Stimulated activated CD4-positive, alpha-beta T cell treated with anti-CD3 and anti-CD28 coated beads, TNF-alpha, amount 100 ng/mL, for 24 hours (primary cell): ENCODE data around the gene CYP27C1.

Experiments
- DNase-seq, 3 experiments: peaks; one replicate each; pipeline ENCODE4 v3.0.0-alpha.2; 2020; ENCODE audit warnings: low read depth in 3 of 3

Gene CYP27C1

DNA sequence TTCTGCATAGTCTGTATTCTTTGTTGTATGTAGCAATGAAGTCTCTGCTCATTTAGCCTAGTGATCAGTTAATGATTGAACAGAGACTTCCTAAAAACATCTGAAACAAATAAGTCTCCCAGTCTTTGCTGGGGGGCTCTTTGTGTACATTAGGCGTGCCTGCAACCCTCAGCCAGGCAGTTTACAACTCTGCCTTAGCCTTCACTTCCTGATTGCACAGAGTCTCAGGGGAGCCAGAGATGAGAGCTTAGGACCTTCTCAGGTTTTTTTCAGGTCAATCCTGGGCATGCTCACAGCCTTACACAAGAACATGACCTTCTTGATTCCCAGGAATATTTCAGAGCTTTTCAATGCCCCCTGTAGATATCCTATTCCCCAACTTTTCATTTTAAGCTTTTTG, 69.1 kb downstream of the CYP27C1 start:
- DNase-seq, result no peak

DNA sequence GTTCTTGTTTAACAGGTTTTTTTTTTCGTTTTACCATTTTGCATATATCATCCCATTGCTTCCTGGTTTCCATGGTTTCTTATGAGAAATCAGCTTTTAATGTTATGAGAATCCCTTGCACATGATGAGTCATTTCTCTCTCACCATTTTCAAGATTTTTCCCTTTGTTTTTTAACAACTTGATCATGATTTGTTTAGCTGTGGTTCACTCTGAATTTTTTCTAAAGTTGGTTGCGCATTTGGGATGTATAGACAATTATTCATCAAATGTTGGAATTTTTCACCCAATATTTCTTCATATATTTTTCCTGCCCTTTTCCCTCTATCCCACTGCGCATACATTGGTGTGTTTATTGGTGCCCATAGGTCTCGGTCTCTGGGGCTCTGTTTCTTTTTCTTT, 70.7 kb downstream of the CYP27C1 start:
- no peak for DNase-seq

DNA sequence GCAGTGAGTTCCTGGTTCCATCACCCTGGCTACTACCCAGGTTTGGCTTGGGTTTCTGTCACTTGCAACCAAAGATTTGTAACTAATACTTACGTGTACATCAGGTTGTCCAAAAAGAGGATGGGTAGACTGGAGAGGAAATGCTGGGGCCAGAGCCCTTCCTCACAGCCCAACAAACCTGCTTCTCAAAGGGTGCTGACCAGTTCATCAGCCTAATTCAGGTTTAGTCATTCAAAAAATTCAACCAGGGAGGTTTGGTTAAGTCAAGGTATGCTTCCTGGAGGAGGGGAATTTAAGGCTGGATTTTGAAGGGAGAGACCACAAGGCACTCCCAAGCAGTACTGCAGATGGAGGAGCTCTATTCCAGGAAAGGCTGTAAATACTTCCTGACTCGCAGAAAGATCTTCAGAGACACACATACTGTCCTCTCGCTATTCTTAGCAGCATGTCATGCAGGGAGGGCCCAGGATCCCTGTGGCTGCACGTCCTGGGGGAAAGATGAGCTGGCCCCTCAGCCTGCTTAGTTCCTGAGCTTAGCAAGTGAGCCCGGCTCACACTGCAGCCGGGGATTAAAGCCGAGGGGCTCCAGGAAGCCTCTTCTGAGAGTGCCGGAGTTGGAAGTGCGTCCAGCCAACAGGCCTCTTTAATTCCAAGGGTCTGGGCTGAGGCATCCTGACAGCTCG, 73.1 kb downstream of the CYP27C1 start:
- DNase-seq, result no peak

DNA sequence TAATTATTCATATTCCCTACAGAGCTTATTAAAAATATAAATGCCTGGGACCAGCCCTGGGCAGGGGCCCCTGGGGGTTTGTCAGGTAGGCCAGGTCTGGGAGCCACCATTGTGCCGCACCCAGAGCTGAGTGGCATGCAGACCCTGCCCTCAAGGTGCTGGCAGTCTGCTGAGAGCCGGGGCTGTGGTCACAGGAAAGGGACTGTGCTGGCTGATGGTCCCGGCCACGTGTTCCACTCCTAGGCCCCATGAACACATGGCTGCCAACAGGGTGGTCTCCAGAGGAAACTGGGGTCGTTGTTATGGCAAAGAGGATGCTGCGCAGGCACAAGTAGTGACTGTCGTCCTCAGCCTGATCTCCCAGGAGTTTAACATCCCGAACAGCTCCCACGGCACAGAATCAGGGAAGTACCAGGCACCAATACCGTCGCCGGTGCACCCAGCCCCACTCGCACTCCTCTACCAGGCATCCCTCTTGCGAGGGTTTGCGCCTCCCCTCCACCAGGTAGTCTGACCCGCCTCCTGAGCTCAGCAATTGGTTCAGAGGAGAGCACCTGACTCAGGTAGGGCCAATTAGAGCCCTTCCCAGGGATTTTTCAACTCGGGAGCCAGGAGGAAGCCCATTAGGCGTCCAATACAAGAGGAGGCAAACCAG, 73.9 kb downstream of the CYP27C1 start:
- DNase-seq, result no peak

DNA sequence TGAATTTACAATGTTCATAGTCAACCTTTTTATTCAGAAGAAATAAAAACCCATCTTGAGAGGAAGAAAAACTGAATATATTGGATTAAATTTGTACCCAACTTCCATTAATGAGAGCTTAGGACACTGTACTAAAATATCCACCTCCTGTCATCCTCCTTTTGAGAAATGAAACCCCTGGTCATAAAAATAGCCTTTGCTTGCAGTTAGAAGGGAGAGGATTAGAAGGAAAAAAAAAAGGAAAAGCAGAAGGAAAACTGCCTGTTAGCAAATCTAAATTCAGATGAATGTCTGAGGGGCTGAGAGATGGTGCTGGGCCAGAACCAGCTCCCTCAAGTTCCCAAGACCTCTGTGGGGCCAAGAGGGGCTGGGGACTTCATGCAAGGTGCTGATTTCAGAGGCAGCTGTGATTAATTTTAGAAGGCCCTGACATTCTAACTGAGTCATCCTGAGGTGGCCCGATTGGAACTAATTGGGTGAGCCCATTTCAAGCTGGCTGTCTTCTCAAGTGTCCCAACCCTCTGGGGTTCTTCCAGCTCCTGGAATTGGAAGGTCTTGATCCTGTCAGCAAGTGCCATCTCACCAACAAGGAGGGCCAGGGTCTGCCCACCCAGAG, 74.7 kb downstream of the CYP27C1 start:
- DNase-seq, result no peak

DNA sequence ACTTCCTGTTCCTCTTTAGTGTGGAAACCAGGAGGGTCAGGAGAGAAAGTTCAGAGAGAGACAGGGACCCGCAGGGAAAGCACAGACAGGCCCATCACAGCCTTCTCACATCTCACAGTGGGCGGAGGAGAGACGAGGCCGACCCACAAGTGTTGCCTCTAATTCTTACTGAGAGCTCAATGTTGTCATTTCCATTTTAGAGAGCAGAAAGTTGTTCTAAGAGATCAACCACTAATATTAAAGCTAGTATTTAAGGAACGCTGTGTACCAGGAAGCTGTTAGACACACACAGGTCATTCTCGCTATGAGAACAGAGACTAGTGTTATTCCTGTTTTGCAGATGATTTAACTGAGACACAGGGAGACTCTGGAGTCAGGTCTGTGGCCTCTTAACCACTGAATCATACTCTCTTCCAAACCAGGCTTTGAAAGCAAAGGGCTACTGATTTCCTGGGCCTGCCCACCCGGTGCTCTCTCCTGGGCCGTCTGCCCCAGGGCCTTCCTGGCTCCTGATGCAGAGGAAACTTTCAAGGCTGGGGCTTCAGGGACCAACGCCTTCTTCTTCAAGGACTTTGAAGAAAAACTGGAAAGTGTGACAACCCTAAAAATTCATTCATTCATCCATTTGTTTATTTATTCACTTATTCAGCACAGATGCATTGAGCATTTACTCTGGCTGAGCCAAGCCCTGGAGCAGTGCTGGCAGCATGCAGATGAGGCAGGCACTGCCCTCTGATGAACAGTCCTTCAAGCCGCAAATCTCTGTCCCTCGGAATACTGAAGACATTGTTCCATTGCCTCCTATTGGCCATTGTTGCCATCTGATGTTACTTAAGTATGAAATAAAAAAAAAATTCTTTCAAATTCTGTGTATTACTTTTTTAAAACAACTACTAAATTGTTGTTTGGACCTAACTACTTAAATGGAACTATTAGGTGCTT, 76.0 kb downstream of the CYP27C1 start:
- no peak for DNase-seq

DNA sequence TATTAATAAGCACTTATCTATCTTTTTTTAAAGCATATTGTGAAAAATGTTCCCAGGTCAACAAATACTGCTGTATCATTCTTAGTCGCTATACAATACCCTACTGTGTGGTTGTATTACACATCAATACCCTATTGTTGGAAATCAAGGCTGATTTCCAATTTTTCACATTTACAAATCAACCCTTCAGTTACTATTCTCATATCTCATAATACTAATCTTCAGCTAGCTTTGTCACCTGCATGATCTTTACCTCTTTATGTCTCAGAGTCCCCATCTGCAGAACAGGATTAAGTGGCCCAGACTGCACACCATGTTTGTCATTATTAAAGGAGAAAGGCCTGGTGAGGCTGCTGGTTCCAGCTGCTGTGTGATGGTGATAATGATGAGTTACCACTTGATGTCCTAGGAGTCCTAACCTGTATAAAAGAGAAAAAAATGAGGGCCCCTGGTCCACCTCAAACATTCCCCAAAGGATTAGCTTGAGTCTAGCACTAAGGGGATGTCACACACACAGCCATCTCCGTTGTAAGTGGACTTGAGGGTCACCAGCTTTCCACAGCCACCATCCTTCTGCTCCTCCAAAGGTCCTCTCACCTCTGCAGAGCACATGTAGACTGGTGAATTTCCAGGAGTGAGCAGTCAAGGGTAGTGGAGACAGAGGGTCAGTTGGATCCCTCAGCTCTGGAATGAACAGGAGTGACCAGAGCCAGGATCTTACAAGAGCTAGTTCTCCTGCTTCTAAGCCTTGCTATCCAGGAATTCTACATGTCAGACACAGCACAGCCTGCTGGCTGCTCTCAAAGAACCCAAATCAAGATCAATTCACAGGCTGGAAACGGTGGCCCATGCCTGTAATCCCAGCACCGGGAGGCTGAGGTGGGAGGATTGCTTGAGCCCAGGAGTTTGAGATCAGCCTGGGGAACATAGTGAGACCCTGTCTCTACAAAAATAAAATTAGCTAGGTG, 77.2 kb downstream of the CYP27C1 start:
- DNase-seq, result no peak

DNA sequence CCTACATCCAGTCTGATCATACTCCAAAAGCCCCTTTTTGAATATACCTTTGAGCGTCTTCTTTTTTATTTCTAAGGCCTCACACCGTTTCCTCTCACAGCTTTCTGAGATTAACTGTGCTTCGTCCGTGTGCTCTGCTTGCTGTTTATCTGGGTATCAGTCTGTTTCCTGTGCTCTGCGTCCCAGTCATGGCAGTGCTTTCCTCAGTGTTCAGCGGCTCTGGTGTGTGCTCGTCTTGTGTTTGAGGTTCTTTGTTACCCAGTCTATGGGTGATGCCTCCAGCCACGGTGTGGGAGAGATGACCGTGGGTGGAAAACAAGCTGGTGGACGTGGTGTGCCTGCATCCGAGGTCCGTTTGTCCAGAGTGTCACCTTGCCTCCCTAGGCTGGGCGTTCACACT, 79.6 kb downstream of the CYP27C1 start:
- no peak for DNase-seq

DNA sequence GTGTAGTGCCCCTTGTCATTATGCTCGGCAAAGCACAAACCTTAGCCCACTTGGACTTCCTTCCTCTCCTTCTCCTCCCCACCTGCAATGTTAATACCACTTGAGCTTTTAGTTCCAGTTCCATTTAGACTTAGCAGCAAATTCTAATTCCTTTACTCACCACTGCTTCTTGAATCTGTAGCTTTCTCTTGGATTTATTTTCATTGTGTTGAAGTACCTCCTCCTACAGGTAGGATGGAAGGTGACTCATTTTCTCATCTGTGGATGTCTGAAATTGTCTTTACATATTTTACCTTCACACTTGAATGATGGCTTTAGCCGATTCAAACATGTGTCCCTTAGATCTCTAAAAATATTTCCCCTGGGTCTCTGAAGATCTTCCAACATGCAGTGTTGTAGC, 80.3 kb downstream of the CYP27C1 start:
- DNase-seq, result no peak

DNA sequence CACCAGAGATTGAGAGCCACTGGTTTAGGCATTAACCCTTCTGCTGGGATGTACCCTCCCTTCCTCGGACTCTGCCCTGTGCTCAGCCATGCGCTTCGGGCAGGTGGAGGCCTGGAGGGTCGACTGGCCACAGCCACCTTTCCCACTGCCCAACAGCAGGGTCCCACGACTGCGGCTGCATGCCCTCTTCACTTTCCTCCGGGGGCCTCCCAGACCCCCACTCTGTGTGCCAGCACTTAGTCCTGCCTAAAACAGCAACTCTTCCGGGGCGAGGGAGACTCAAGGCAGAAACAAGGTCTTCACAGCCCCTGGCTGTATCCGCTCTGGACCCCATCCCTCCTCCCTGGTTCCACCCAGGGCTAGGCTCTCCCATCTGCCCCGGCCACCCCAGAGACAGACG, 81.8 kb downstream of the CYP27C1 start:
- DNase-seq, result no peak

DNA sequence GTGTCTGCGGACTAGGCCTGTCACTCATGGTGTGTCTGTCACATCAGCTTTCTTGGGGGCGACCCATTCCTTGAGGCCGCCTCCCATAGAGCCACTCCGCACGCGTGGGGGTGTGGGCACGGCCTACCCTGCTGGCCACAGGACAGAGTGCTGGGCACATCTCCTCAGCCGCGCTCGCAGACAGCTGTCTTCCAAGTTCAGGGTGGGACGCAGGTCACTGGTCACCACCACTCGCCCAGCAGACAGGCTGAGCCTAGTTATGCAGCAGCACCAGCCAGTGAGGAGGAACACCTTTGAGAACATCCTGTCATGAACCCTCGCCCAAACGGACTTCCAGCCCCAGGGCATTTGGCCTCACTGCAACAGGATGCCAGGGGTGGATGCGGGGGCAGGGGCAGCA, 82.4 kb downstream of the CYP27C1 start:
- DNase-seq, result no peak

DNA sequence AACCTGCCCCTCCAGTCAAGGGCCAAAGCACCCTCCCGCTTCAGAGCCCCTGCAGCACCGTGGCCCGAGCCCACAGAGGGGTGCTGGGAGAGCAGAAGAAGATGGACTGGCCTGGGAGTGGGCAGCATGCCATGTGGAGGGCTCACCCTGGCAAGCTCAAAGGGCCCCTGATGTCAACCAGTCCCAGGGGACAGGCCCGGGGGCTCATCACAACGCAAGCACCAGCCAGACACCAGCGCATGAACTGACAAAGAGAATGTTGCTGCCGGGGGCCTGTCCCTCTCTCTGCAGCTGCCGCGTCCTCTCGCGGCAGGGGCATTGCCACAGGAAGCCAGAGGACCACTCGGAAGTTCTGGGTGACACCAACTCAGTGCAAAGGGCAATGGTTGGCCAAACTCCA, 82.9 kb downstream of the CYP27C1 start:
- DNase-seq, result no peak

DNA sequence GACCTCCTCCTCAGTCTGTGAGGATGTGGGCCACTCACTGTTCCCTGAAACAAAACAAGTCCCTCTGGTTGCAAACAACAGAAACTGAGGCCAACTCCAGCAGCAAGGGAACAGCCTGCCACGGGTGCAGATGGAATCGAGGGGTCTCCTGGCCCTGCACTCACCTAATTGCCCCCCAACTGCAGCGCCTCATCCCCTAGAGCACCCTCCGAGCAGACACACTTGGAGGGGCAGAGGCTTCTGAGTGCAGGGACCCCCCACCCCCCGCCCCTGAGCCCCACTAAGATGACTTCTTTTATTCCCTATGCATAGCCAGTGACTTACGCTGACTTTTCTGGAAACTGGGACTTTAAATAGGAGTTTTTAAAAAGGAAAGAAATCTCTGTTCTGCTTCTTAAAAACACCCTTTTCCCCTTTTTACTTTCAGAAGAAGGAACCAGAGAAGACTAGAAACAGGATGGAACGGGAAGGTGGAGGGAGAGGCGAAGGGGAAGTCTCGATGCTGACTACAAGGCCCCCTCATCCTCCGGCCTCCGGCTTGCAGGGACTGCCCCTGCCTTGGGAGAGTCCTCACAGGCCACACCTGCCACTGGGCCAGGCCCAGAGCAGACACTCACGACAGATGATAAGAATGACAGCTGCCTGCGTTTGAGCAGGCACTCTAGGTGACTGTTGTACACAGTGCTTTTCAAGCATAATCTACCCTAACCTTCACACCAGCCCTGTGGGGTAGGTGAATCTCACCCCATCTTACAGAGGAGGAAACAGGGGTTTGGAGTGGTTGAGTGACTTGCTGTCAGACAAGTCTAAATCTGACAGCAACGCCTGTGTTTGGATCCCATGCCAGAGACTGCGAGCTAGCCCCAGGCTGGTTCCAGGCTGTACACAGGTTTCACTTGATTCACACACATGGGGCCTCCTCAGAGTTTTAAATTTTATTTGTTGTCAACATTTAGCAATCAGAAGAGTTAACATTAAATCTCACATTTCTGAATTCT, 85.0 kb downstream of the CYP27C1 start:
- DNase-seq, result no peak

DNA sequence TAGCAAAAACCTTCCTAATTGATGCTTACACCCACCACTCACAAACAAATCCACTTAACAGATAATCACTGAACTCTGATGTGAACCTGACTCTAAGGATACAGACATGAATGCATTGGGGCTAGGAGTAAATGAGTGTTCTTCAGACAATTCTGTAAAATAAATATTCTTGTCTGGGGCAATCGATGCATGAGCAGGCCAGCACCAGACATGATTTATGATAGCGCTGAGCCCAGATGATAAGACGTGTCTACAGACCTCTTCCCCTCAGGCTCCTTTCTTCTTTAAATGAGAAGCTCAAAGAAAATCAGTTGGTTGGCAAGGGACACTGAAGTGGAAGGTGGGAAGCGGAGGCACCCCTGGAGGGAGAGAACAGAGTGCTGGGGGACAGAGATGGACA, 85.9 kb downstream of the CYP27C1 start:
- no peak for DNase-seq
